ENCODE data around the gene BRWD1. TPM values are rescaled to one million over a fixed set of nuclear protein-coding genes. Genes with fewer than 3 reads are reported as not detected.

BRWD1 gene
- total and polyA plus RNA-seq, 2 of the 13 experiments (the other 11 are each of a cell fraction or from before 2014, with no cell fraction given) = 13.9 to 28.0 TPM

DNA sequence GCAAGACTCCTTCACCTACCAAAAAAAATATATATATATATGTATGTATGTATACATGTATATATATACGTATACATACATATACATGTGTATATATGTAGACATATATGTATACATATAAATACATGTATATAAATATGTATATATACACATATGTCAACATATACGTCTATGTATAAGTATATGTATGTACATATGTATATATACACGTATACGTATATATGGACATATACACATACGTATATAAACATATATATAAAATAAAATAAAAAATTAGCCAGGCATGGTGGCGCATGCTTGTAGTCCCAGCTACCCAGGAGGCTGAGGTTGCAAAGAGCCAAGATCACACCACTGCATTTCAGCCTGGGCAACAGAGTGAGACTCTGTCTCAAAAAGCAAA, 31.6 kb downstream of the BRWD1 start:
- Histone ChIP-seq H2AFZ (ENCODE audit: low read length) (no peak overlapping the region), H3K36me3 (replicated peaks in 1 of 2; ENCODE audit: control insufficient read depth in 1 of 2, insufficient read depth in 2 of 2, low read length in 2 of 2) (peaks cover 4 to 29% of the 10 kb centered on the region in 2 experiments), H3K4me1 (ENCODE audit: insufficient read depth, low read length) (peaks cover 15% of the 10 kb centered on the region), H3K4me3 (replicated peaks in 1 of 3; ENCODE audit: insufficient read depth in 1 of 3, low read depth in 2 of 3, low read length in 3 of 3) (no peak overlapping the region), H3K9ac (ENCODE audit: insufficient read depth, low read depth, low read length) (no peak overlapping the region), H3K79me2 (ENCODE audit: insufficient read depth, low read length) (no peaks in the 10 kb centered on the region), H3K27ac (ENCODE audit: extremely low read length, insufficient read depth, low read length) (no peak overlapping the region), H3K27me3 (ENCODE audit: control insufficient read depth in 1 of 2, insufficient read depth in 2 of 2, low read length in 2 of 2) (no peaks in the 10 kb centered on the region), H3K9me3 (ENCODE audit: low read length) (no peaks in the 10 kb centered on the region), H3K4me2 (ENCODE audit: low read depth, low read length) (no peak overlapping the region), H4K20me1 (ENCODE audit: insufficient read depth, low read length) (no peaks in the 10 kb centered on the region)
- ChIA-PET POLR2A (no interaction called here), CTCF (ENCODE audit: low intra/inter-chr PET ratio, low total read pairs) (no interaction called here)
- no peak for FAIRE-seq
- over 99% methylated on average over 6 of the region's 6 CpGs for WGBS (ENCODE audit: low lambda C conversion rate)
- TF ChIP-seq ZNF570 (CRISPR knock-in tag; IDR thresholded peaks at IDR 0.05; ENCODE audit: borderline replicate concordance) (no peak), NCOA5 (CRISPR knock-in tag; IDR thresholded peaks at IDR 0.05) (no peak), HNF4G (IDR thresholded peaks at IDR 0.05; ENCODE audit: borderline replicate concordance, low read depth, low read length) (no peak), HNF4G (CRISPR knock-in tag; IDR thresholded peaks at IDR 0.05; ENCODE audit: borderline replicate concordance, low read depth) (no peak)
- TF ChIP-seq, protein P1, sequence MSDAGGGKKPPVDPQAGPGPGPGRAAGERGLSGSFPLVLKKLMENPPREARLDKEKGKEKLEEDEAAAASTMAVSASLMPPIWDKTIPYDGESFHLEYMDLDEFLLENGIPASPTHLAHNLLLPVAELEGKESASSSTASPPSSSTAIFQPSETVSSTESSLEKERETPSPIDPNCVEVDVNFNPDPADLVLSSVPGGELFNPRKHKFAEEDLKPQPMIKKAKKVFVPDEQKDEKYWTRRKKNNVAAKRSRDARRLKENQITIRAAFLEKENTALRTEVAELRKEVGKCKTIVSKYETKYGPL (CRISPR knock-in tag; IDR thresholded peaks at IDR 0.05) = no peak
- no peak for DNase-seq (ENCODE audit: low spot score)
- no TSS peak for BruUV-seq (replicated peaks)
- intact Hi-C loops (cut with micrococcal nuclease; ENCODE audit: unreplicated experiment) (no loop called here), in situ Hi-C loops (cut with HindIII; ENCODE audit: extremely low pct_ligation_motif_present, low pct_unique_long_range_greater_than_20kb) (no loop called here)
- no peak for ATAC-seq

GRCh38 chr21:39281207-39281606, 32.2 kb downstream of the BRWD1 start:
- ATAC-seq (no peak), DNase-seq (ENCODE audit: low spot score) (no peak), FAIRE-seq (no peak)
- BruUV-seq (replicated peaks) = no TSS peak
- ChIA-PET CTCF (ENCODE audit: low intra/inter-chr PET ratio, low total read pairs) (no interaction called here), POLR2A (no interaction called here)
- intact Hi-C loops (cut with micrococcal nuclease; ENCODE audit: unreplicated experiment) (no loop called here), in situ Hi-C loops (cut with HindIII; ENCODE audit: extremely low pct_ligation_motif_present, low pct_unique_long_range_greater_than_20kb) (no loop called here)
- no peaks in the 10 kb centered on the region for H3K27me3 ChIP-seq (ENCODE audit: control insufficient read depth in 1 of 2, insufficient read depth in 2 of 2, low read length in 2 of 2)
- no peak overlapping the region for H2AFZ ChIP-seq (ENCODE audit: low read length)
- no peak overlapping the region for H3K27ac ChIP-seq (ENCODE audit: extremely low read length, insufficient read depth, low read length)
- no peak overlapping the region for H3K4me3 ChIP-seq (replicated peaks in 1 of 3; ENCODE audit: insufficient read depth in 1 of 3, low read depth in 2 of 3, low read length in 3 of 3)
- no peak for TF ChIP-seq HMG20A (CRISPR knock-in tag; IDR thresholded peaks at IDR 0.05; ENCODE audit: borderline replicate concordance)
- no peak for TF ChIP-seq U2AF1 (optimal IDR thresholded peaks at IDR 0.05; ENCODE audit: low read depth, low read length)
- H4K20me1 ChIP-seq (ENCODE audit: insufficient read depth, low read length) = no peaks in the 10 kb centered on the region
- WGBS (ENCODE audit: low lambda C conversion rate) = 93% methylated on average over 8 of the region's 8 CpGs
- H3K79me2 ChIP-seq (ENCODE audit: insufficient read depth, low read length) = no peaks in the 10 kb centered on the region
- H3K9me3 ChIP-seq (ENCODE audit: low read length) = no peaks in the 10 kb centered on the region
- H3K4me1 ChIP-seq (ENCODE audit: insufficient read depth, low read length) = peaks cover 15% of the 10 kb centered on the region
- H3K4me2 ChIP-seq (ENCODE audit: low read depth, low read length) = no peak overlapping the region
- no peak overlapping the region for H3K9ac ChIP-seq (ENCODE audit: insufficient read depth, low read depth, low read length)
- peaks cover 4 to 28% of the 10 kb centered on the region in 2 experiments for H3K36me3 ChIP-seq (replicated peaks in 1 of 2; ENCODE audit: control insufficient read depth in 1 of 2, insufficient read depth in 2 of 2, low read length in 2 of 2)
